Esophagus muscularis mucosa (tissue), 4 donors: Measurements from ENCODE around the gene PIMREG. TPM values are rescaled to one million over a fixed set of nuclear protein-coding genes. Genes with fewer than 3 reads are reported as not detected.

Experiments used
- DNase-seq: peaks from one replicate; pipeline ENCODE4 v3.0.0-alpha.2; 2017; ENCODE audit errors: extremely low spot score
- H3K27ac ChIP-seq, 4 donors: fragments of 200-600 bp; sonication (generic); replicated peaks in 1 of 4; 1 replicate in 3 of 4; 2 replicates in 1 of 4; pipeline ENCODE4 v1.5.1; 2016 to 2019; ENCODE audit warnings: mild to moderate bottlenecking in 1 of 4
- H3K27me3 ChIP-seq, 4 donors: fragments of 200-600 bp; sonication (generic); one replicate each; pipeline versions ENCODE4 v1.5.1 to v1.6.0; 2016 to 2019
- H3K36me3 ChIP-seq, 4 donors: fragments of 200-600 bp; sonication (generic); one replicate each; pipeline ENCODE4 v1.5.1; 2016 to 2019
- H3K4me1 ChIP-seq, 4 donors: fragments of 200-600 bp; sonication (generic); one replicate each; pipeline ENCODE4 v1.5.1; 2016 to 2019
- H3K4me3 ChIP-seq, 4 donors: fragments of 200-600 bp; sonication (generic); 1 replicate in 2 of 4; 2 replicates in 2 of 4; pipeline ENCODE4 v1.5.1; 2016 to 2019; ENCODE audit warnings: mild to moderate bottlenecking in 4 of 4, moderate library complexity in 1 of 4
- H3K9me3 ChIP-seq, 4 donors: fragments of 200-600 bp; sonication (generic); 1 replicate in 3 of 4; 2 replicates in 1 of 4; pipeline ENCODE4 v1.5.1; 2016 to 2019
- EP300 ChIP-seq: sonication (generic); formaldehyde crosslinking; IDR thresholded peaks from one replicate; pipeline ENCODE4 v1.6.1; 2017; ENCODE audit warnings: antibody characterized with exemption
- POLR2A ChIP-seq: fragments of 450-650 bp; IDR thresholded peaks from one replicate; pipeline ENCODE4 v1.6.1; 2017; ENCODE audit warnings: antibody characterized with exemption, moderate library complexity, mild to moderate bottlenecking, low read depth
- POLR2AphosphoS5 ChIP-seq, 2 donors: sonication (generic); formaldehyde crosslinking; IDR thresholded peaks; one replicate each; pipeline ENCODE4 v1.6.1; 2017; ENCODE audit warnings: antibody characterized with exemption in 2 of 2
- WGBS: methylation state at CpG from one replicate; pipeline ENCODE4 v1.1.5; 2018; 5-methylcytosine and 5-hydroxymethylcytosine counted together
- intact Hi-C: fragments of 100-400 bp; cut with DNase I; formaldehyde crosslinking; loops from one replicate; pipeline ENCODE4 v1.15.1; 2023
- total RNA-seq, 4 donors: library from RNA; depleted of rRNA; stranded (reverse); fragments of >200 nt; gene quantifications; one replicate each; pipeline versions ENCODE4 v1.1.0 to v1.2.1, GENCODE V29; 2016
- TF ChIP-seq, protein P1 (sequence below), 3 experiments: fragments of 200-600 bp in 2 of 3; fragments of 450-650 bp in 1 of 3; sonication (generic) in 2 of 3; IDR thresholded peaks; one replicate each; pipeline ENCODE4 v1.5.1; 2017 to 2019; ENCODE audit warnings: antibody characterized with exemption in 3 of 3, mild to moderate bottlenecking in 2 of 3, moderate library complexity in 1 of 3

Gene PIMREG
- total RNA-seq, 4 donors from 2014 or later = 0.80 TPM; not detected in 3

DNA sequence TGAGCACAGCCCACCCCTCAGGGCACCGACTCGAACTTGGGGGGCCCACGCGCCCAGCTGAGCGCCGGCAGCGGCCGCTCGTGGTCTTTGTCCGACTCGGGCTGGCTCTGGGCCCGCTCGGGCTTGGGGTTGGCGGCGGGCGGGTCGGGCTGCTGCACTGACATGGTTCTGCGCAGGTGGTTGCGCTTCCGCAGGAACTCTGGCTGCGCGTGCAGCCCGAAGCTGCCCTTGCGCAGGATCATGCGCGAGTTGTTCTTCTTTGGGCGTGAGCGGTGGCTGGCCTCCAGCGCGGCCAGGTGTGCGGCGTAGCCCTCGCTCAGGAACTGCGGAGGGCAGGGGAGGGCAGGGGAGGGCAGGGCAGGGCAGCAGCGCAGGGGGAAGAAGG is 11.1 kb downstream of the PIMREG start:
- H3K4me3 ChIP-seq = peak overlapping the region in 3 of 4 donors; percentile 24 to 32 (median 30)
- H3K36me3 ChIP-seq = peaks cover 0 to 25% (median 7%) of the 10 kb centered on the region in 4 donors
- H3K27ac ChIP-seq = no peak overlapping the region
- DNase-seq = no peak
- TF ChIP-seq POLR2A = no peak
- no peak for TF ChIP-seq POLR2AphosphoS5 (IDR thresholded peaks at IDR 0.05)
- TF ChIP-seq, protein P1, sequence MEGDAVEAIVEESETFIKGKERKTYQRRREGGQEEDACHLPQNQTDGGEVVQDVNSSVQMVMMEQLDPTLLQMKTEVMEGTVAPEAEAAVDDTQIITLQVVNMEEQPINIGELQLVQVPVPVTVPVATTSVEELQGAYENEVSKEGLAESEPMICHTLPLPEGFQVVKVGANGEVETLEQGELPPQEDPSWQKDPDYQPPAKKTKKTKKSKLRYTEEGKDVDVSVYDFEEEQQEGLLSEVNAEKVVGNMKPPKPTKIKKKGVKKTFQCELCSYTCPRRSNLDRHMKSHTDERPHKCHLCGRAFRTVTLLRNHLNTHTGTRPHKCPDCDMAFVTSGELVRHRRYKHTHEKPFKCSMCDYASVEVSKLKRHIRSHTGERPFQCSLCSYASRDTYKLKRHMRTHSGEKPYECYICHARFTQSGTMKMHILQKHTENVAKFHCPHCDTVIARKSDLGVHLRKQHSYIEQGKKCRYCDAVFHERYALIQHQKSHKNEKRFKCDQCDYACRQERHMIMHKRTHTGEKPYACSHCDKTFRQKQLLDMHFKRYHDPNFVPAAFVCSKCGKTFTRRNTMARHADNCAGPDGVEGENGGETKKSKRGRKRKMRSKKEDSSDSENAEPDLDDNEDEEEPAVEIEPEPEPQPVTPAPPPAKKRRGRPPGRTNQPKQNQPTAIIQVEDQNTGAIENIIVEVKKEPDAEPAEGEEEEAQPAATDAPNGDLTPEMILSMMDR (IDR thresholded peaks at IDR 0.05) = no peak
- no peak for TF ChIP-seq EP300
- H3K4me1 ChIP-seq = peaks cover 13 to 41% (median 26%) of the 10 kb centered on the region in 4 donors
- intact Hi-C loops = no loop called here
- peaks cover 0 to 5% (median 0%) of the 10 kb centered on the region in 4 donors for H3K27me3 ChIP-seq
- 20% methylated on average over 1 of the region's 35 CpGs for WGBS
- no peaks in the 10 kb centered on the region for H3K9me3 ChIP-seq

DNA sequence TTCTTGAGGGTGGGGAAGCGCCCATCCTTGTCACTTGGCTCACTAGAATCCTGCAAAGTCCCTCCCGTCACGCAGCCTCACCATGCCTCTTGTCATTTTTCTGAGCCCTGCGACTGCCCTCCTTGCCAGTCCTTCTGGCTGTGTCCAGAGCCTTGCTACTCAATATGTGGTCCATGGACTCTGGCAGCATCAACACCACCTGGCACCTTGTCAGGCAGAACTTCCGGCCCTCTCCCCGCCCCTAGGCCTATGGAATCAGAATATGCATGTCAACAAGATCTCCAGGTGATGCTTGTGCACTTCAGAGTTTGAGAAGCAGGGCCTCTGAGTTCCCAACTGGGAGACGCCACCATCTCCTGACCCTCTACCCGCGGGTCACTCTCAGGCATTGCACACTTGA is 12.1 kb downstream of the PIMREG start:
- no peak overlapping the region for H3K4me3 ChIP-seq
- peaks cover 0 to 35% (median 11%) of the 10 kb centered on the region in 4 donors for H3K36me3 ChIP-seq
- TF ChIP-seq POLR2AphosphoS5 (IDR thresholded peaks at IDR 0.05) = no peak
- no peak for TF ChIP-seq POLR2A
- no peak for TF ChIP-seq EP300
- TF ChIP-seq, protein P1 (IDR thresholded peaks at IDR 0.05) = no peak
- peaks cover 0 to 5% (median 0%) of the 10 kb centered on the region in 4 donors for H3K27me3 ChIP-seq
- peak overlapping the region in 1 of 4 donors; percentile 2 for H3K27ac ChIP-seq
- H3K4me1 ChIP-seq = peaks cover 13 to 41% (median 26%) of the 10 kb centered on the region in 4 donors
- WGBS = 92% methylated on average over 7 of the region's 9 CpGs
- H3K9me3 ChIP-seq = no peaks in the 10 kb centered on the region
- no peak for DNase-seq
- intact Hi-C loops = no loop called here

DNA sequence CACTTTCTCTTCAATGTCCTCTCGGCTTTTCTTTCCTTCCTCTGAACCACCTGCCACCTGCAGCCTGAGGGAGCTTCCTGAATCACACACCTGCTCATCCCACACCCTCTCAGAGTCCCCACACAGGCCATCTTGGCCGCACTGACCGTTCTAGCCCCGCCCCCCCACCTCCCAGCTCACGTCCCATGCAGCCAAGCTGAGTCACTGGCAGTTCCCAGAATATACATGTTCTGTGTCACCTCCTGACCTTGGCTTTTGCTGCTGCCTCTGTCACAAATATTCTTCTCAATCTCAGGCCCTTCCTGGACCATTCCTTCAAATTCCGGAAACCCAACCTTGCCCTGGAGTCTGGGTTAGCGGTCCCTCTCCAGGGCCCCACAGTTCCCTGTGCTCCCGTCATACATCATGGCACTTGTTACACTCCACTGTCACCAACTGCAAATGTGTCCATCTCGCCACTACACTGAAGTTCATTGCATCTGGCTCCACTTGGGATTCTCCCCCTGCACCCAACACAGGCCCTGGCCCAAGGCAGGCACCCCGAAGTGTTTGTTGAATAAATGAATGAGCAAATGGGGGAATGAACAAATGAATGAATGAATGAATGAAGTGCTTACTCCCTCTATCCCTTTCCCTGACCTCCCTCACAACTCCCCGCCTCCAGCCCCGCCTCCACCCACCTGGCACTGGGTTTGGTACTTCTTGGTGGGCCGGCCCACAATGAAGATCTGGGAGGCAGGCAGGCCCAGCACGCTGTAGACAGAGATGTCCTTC is 12.8 kb downstream of the PIMREG start:
- H3K4me3 ChIP-seq = no peak overlapping the region
- H3K27me3 ChIP-seq = peaks cover 0 to 5% (median 0%) of the 10 kb centered on the region in 4 donors
- peaks cover 0 to 43% (median 15%) of the 10 kb centered on the region in 4 donors for H3K36me3 ChIP-seq
- peak overlapping the region in 2 of 4 donors; percentile 6 to 34 for H3K27ac ChIP-seq
- H3K9me3 ChIP-seq = no peaks in the 10 kb centered on the region
- H3K4me1 ChIP-seq = peaks cover 13 to 41% (median 26%) of the 10 kb centered on the region in 4 donors
- no peak for DNase-seq
- TF ChIP-seq, protein P1 (IDR thresholded peaks at IDR 0.05) = no peak
- TF ChIP-seq POLR2AphosphoS5 (IDR thresholded peaks at IDR 0.05) = peak in 1 of 2 donors; percentile 33
- no peak for TF ChIP-seq EP300
- 71% methylated on average over 13 of the region's 14 CpGs for WGBS
- intact Hi-C loops = no loop called here

DNA sequence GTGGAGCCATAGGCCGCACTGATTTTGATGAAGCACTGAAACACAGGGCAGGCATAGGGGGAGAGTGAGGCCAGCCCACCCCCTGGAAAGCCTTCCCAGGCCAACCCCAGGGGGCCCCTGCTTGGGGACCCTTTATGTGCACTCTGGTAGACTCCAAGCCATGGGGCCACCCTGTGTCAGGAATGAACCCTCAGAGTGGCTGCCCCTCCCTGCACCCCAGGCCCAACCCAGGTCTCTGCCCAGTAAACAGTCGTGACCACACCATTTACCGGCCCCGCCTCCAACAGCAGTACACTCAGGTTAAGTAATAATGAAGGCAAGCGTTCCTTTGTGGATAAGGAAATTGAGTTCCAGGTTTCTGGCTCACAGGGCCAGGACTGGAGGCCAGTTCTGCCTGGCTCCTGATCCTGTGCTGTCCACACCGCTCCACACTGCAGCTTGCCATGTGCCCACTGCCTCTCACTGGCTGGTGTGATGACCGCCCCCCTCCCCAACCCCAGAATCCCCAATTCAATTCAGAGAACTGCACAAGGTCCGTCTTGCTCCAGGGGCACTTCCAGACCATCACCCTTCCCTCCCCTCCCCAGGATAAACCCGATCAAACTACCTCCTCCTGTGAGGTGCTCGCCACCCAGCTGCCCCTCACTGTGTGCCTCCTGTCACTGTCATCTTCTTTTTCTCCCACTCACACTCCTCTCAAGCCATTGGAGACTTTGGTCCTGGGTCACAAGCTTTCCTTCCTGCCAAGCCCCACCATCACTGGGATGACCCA is 13.6 kb downstream of the PIMREG start:
- Histone ChIP-seq H3K4me3 (no peak overlapping the region), H3K9me3 (no peaks in the 10 kb centered on the region), H3K4me1 (peaks cover 13 to 41% (median 26%) of the 10 kb centered on the region in 4 donors), H3K27me3 (peaks cover 0 to 5% (median 0%) of the 10 kb centered on the region in 4 donors), H3K36me3 (peaks cover 0 to 48% (median 18%) of the 10 kb centered on the region in 4 donors), H3K27ac (peak overlapping the region in 2 of 4 donors; percentile 6 to 34)
- intact Hi-C loops = no loop called here
- DNase-seq = no peak
- WGBS = 87% methylated on average over 5 of the region's 10 CpGs
- TF ChIP-seq, protein P1 (IDR thresholded peaks at IDR 0.05) = no peak
- TF ChIP-seq POLR2A = no peak
- no peak for TF ChIP-seq EP300
- TF ChIP-seq POLR2AphosphoS5 (IDR thresholded peaks at IDR 0.05) = no peak
